NCI-H2081 (cell line): ENCODE results near the gene DAAM2.

Source experiments
- DNase-seq, 2 experiments: peaks; one replicate each; lab custom pipeline; 2025; lab: John Stamatoyannopoulos, UW

The DAAM2 gene

DNA sequence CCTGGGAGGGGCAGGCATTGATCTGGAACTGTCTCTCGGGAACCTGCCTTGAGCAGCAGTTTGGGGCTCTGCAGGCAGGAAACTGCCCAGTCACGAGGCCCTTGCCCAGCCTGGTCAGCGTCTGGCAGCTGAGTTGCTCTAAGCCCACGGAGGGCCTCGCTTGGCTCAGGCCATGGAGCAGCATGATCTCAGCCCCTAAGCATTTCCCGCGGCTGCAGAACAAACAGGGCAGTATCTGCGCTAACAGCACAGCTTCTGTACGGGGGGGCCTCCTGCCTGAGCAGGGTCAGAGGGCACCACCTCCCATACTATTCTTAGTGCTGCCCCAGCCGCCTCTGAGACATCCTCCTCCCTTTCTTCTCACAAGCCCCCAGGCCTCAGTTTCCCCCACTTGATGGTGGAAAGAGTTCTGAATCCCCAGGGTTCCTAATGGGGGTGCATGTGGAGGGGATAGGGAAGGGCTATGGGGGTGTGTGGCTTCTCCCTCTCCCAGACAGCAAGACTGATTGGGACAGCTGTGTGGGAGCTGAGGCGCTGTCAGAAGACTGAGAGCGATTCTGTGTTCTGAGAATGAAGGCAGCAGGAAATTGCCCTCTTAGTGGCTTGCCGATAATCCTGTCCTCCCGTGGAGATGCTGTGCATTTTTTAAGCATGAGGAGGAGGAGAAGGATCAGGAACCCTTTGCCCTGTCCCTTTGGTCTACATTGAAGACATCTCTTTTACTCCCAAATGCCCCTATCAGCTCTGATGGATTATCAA lies 95.7 kb downstream of the DAAM2 start:
- no peak for DNase-seq

GRCh38 chr6:39889229-39889628 lies 97.1 kb downstream of the DAAM2 start:
- DNase-seq, result no peak

DNA sequence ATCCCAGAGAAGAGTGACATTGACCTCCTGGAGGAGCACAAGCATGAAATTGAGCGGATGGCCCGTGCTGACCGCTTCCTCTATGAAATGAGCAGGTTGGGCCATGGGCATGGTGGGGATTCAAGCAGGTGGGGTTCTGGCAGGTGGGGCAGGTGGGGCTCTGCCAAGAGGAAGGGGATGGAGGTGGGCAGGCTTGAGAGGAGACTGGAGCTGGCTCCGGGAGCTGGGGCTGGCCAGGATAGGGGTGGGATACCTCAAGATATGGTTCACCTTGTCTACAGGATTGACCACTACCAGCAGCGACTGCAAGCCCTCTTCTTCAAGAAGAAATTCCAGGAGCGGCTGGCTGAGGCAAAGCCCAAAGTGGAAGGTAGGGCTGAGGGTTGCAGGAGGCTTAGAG lies 99.2 kb downstream of the DAAM2 start:
- no peak for DNase-seq

DNA sequence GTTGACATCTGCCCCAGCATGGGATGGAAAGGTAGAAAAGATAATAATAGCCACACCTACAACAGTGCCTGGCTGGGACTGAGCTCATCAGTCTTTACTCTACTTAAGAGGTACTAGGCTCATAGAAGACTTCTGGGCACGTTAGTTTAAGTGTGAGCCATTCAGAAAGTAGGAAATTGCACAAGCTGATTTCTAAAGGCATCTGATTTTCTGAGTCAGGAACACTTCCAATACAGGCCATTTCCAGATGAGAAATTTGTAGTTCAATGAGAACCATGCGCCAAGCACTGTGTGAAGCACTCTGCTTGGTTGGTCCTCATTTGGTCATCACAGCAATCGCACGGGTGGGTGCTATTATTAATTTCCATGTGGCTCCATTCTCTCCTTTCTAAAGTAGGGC lies 99.8 kb downstream of the DAAM2 start:
- DNase-seq, result no peak

DNA sequence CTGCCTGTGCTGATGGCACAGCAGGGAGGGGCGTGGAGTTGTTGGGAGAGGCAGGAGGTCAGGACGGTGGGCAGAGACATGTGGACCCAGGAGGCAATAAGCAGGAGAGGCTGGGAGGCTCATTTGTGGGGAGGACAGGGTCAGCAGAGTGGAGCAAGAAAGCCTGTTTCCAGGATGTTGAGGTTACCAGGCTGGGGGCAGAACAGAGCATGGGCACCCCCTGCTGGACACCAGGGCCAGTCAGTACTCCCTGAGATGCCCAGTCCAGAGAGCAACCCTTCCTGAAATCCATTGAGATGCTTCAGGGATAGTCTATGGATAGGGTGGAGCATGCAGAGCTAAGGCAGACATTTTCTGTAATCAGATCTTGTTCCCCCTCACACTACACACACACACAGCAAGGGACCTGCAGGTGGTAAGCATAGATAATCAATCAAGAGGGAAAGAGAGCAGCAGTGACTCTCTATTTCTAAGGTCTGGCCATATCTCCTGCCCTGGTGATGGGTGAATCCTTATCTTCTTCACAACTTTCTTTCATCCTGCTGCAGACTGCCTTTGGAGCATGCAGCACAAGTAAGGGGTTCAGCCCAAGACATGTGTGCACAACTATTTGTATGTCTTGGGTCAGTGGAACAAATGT lies 100.4 kb downstream of the DAAM2 start:
- DNase-seq, result peak; percentile 11 to 31

DNA sequence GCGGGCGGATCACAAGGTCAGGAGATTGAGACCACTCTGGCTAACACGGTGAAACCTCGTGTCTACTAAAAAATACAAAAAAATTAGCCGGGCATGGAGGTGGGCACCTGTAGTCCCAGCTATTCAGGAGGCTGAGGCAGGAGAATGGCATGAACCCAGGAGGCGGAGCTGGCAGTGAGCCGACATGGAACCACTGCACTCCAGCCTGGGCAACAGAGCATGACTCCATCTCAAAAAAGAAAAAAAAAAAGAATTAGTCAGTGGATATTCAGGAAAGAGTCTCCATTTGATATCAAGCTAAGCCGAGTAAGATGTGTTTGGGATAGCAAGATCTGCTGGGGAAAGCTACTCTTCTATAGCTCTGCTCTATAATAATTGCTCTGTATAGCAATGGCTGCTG lies 101.1 kb downstream of the DAAM2 start:
- DNase-seq, result no peak

DNA sequence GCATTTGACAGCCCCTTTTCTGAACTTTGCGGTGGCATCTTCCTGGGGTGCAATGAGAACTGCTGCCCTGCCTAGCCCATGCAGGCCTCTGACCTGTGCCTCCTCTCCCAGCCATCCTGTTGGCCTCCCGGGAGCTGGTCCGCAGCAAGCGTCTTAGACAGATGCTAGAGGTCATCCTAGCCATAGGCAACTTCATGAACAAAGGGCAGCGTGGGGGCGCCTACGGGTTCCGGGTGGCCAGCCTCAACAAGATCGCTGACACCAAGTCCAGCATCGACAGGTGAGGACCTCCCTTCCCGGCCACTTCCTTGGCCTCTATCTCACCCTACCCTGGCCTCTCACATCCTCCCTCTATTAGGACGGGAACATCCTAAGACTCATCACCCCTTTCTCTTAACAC lies 104.5 kb downstream of the DAAM2 start:
- DNase-seq, result no peak

- no peak for DNase-seq
Measured at GRCh38 chr6:39897698-39898097, 105.5 kb downstream of the DAAM2 start.

DNA sequence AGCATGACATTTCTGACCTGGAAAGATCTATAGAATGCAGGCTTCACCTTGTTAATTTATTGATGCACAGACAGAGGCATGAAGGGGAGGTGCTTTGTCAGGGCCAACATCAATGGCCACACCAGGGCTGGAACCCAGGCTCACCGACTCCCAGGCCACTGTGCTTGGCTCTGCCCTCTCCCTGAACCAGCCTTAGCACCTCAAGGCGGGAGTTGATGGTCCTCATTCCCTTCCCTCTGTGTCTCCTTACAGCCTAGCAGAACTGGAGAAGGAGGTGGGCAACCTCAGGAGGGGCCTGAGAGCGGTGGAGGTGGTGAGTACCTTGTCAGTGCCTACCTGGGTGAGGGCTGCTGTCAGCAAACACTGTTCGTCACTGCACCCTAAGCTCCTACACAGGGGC lies 106.4 kb downstream of the DAAM2 start:
- DNase-seq, result no peak

GRCh38 chr6:39899554-39900295 lies 107.5 kb downstream of the DAAM2 start:
- DNase-seq, result no peak

GRCh38 chr6:39901116-39901655 lies 109.0 kb downstream of the DAAM2 start:
- no peak for DNase-seq

DNA sequence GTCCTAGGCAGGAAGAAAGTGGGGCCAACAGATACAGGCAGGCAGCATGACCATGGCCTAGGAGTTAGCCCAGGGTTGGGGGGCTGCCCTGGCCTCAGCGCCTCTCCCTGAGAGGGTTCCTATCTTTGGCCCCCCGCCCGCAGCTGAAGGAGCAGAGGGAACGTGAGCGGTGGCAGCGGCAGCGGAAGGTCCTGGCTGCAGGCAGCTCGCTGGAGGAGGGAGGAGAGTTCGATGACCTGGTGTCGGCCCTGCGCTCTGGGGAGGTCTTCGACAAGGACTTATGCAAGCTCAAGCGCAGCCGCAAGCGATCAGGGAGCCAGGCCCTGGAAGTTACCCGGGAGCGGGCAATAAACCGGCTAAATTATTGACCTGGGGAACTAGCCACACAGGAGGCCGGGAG lies 109.5 kb downstream of the DAAM2 start:
- DNase-seq, result no peak

- DNase-seq, result no peak
Measured at GRCh38 chr6:39902136-39902535, 110.0 kb downstream of the DAAM2 start.

- no peak for DNase-seq
Measured at GRCh38 chr6:39902786-39903465, 110.8 kb downstream of the DAAM2 start.

DNA sequence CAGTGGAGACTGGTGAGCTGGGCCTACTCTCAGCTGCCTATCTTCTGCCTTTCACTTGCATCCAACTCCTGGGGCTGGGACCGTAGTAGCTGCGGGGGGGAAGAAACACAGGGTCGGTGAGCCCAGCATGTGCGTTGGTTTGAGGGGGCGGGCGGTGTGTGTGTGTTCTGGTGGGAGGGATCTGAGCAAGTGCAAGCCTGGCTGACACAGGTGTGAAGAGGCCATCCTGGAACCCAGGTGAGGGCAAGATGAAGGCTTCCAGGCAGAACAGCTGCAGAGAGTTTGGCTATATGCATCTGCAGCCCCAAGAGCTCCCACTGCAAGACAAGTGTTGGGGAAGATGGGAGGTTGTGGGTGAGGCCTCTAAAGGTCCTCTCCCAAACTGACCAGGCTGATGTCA lies 111.5 kb downstream of the DAAM2 start:
- no peak for DNase-seq

GRCh38 chr6:39904946-39905639 lies 112.9 kb downstream of the DAAM2 start:
- DNase-seq, result no peak

DNA sequence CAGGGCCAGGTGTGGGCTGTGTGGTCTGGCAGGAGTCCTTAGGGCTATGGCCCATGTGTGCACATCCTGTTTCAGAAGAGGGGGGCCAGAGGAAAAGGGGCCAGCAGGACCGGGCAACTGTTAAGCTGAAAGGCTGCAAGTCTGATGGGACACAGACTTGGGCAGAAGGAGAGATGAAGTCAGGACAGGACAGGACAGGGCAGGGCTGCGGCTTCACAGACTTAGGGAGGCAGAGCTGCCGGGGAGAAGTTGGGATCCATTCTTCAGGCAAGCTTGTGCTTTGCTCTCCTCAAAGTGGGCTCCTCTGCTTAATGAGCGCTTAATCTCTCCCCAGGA lies 113.4 kb downstream of the DAAM2 start:
- DNase-seq, result no peak

- no peak for DNase-seq
Measured at GRCh38 chr6:39906318-39906761, 114.2 kb downstream of the DAAM2 start.

GRCh38 chr6:39907871-39908575 lies 115.8 kb downstream of the DAAM2 start:
- no peak for DNase-seq

GRCh38 chr6:39908838-39909583 lies 116.8 kb downstream of the DAAM2 start:
- no peak for DNase-seq
